Measurements from ENCODE around the gene DACH1. TPM values are rescaled to one million over a fixed set of nuclear protein-coding genes. Genes with fewer than 3 reads are reported as not detected.

The DACH1 gene
- total and polyA plus RNA-seq, 2 of the 13 experiments (the other 11 are each of a cell fraction or from before 2014, with no cell fraction given), result not detected

DNA sequence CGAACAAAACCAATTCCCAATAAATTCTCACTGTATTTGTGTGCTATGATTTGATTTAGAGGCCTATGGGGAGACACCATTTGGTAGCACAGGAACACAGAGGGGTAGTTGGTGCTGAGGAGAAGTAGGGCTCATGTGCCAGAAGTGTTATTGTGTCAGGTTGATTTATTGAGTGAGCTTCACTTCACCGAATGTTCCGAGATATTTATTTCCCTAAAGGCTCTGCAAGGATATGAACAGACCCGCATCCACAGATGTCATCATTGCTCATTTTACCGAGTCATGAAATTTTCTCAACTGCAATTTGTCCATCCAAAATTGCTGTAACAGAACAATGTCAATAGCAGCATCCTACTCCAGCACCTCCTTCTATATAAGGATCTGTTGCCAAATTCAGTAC, 69.5 kb downstream of the DACH1 start:
- Histone ChIP-seq H3K36me3 (replicated peaks in 1 of 2; ENCODE audit: control insufficient read depth in 1 of 2, insufficient read depth in 2 of 2, low read length in 2 of 2) (no peaks in the 10 kb centered on the region), H2AFZ (ENCODE audit: low read length) (no peak overlapping the region), H3K9me3 (ENCODE audit: low read length) (no peaks in the 10 kb centered on the region), H3K79me2 (ENCODE audit: insufficient read depth, low read length) (no peaks in the 10 kb centered on the region), H3K4me1 (ENCODE audit: insufficient read depth, low read length) (no peaks in the 10 kb centered on the region), H3K4me2 (ENCODE audit: low read depth, low read length) (no peak overlapping the region), H3K4me3 (replicated peaks in 1 of 3; ENCODE audit: insufficient read depth in 1 of 3, low read depth in 2 of 3, low read length in 3 of 3) (no peak overlapping the region), H3K27ac (ENCODE audit: extremely low read length, insufficient read depth, low read length) (no peak overlapping the region), H3K9ac (ENCODE audit: insufficient read depth, low read depth, low read length) (no peak overlapping the region), H3K27me3 (ENCODE audit: control insufficient read depth in 1 of 2, insufficient read depth in 2 of 2, low read length in 2 of 2) (no peaks in the 10 kb centered on the region), H4K20me1 (ENCODE audit: insufficient read depth, low read length) (no peaks in the 10 kb centered on the region)
- FAIRE-seq (no peak), DNase-seq (ENCODE audit: low spot score) (no peak), ATAC-seq (no peak)
- CTCF ChIA-PET (ENCODE audit: low intra/inter-chr PET ratio, low total read pairs), result no interaction called here
- 1% methylated on average over 5 of the region's 5 CpGs for whole genome bisulfite sequencing (ENCODE audit: low lambda C conversion rate)
- intact Hi-C loops (cut with micrococcal nuclease; ENCODE audit: unreplicated experiment) (no loop called here), in situ Hi-C loops (cut with HindIII; ENCODE audit: extremely low pct_ligation_motif_present, low pct_unique_long_range_greater_than_20kb) (no loop called here)
- TF ChIP-seq, protein P1, sequence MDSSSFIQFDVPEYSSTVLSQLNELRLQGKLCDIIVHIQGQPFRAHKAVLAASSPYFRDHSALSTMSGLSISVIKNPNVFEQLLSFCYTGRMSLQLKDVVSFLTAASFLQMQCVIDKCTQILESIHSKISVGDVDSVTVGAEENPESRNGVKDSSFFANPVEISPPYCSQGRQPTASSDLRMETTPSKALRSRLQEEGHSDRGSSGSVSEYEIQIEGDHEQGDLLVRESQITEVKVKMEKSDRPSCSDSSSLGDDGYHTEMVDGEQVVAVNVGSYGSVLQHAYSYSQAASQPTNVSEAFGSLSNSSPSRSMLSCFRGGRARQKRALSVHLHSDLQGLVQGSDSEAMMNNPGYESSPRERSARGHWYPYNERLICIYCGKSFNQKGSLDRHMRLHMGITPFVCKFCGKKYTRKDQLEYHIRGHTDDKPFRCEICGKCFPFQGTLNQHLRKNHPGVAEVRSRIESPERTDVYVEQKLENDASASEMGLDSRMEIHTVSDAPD (CRISPR knock-in tag; IDR thresholded peaks at IDR 0.05), result no peak
- TF ChIP-seq CBX1 (IDR thresholded peaks at IDR 0.05; ENCODE audit: low read depth) (no peak), ZBTB8A (CRISPR knock-in tag; IDR thresholded peaks at IDR 0.05; ENCODE audit: borderline replicate concordance, low read depth) (no peak), TRIM22 (IDR thresholded peaks at IDR 0.05) (no peak), ZIK1 (CRISPR knock-in tag; IDR thresholded peaks at IDR 0.05; ENCODE audit: borderline replicate concordance, low read depth) (no peak), SMAD1 (CRISPR knock-in tag; IDR thresholded peaks at IDR 0.05; ENCODE audit: borderline replicate concordance, low read depth) (no peak), ZNF234 (CRISPR knock-in tag; conservative IDR thresholded peaks at IDR 0.05) (no peak), ZNF260 (CRISPR knock-in tag; IDR thresholded peaks at IDR 0.05; ENCODE audit: borderline replicate concordance, low read depth) (no peak), ZFP91 (CRISPR knock-in tag; IDR thresholded peaks at IDR 0.05; ENCODE audit: borderline replicate concordance) (no peak), PCBP2 (optimal IDR thresholded peaks at IDR 0.05; ENCODE audit: low read depth, low read length, poor library complexity, severe bottlenecking) (no peak), ZNF597 (CRISPR knock-in tag; IDR thresholded peaks at IDR 0.05) (no peak), MEIS2 (CRISPR knock-in tag; IDR thresholded peaks at IDR 0.05) (no peak), TCF7 (IDR thresholded peaks at IDR 0.05; ENCODE audit: low read depth) (no peak), ZNF253 (CRISPR knock-in tag; IDR thresholded peaks at IDR 0.05; ENCODE audit: borderline replicate concordance) (no peak), NFRKB (IDR thresholded peaks at IDR 0.05) (no peak), SP140L (CRISPR knock-in tag; IDR thresholded peaks at IDR 0.05; ENCODE audit: borderline replicate concordance) (no peak)
- TF ChIP-seq, protein P2, sequence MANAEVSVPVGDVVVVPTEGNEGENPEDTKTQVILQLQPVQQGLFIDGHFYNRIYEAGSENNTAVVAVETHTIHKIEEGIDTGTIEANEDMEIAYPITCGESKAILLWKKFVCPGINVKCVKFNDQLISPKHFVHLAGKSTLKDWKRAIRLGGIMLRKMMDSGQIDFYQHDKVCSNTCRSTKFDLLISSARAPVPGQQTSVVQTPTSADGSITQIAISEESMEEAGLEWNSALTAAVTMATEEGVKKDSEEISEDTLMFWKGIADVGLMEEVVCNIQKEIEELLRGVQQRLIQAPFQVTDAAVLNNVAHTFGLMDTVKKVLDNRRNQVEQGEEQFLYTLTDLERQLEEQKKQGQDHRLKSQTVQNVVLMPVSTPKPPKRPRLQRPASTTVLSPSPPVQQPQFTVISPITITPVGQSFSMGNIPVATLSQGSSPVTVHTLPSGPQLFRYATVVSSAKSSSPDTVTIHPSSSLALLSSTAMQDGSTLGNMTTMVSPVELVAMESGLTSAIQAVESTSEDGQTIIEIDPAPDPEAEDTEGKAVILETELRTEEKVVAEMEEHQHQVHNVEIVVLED (CRISPR knock-in tag; IDR thresholded peaks at IDR 0.05; ENCODE audit: borderline replicate concordance), result no peak
- POLR2A ChIA-PET, result no interaction called here
- no TSS peak for BruUV-seq (replicated peaks)

All from HepG2 (cell line).